NCI-H2107 treated with DMSO at 0.1 percent for 48 hours (cell line): ENCODE results near the gene ATP13A3.

ENCODE experiments used
- DNase-seq: peaks from one replicate; lab custom pipeline; 2025; ENCODE audit not compliant: unreplicated experiment; lab: John Stamatoyannopoulos, UW

Gene ATP13A3

GRCh38 chr3:194396539-194396858 lies 90.3 kb downstream of the ATP13A3 start:
- DNase-seq, result no peak

GRCh38 chr3:194395778-194396538 lies 90.8 kb downstream of the ATP13A3 start:
- DNase-seq, result no peak

- DNase-seq, result peak; percentile 97
Observed at GRCh38 chr3:194395212-194395611, 91.6 kb downstream of the ATP13A3 start.

GRCh38 chr3:194392576-194392975 lies 94.2 kb downstream of the ATP13A3 start:
- no peak for DNase-seq

- no peak for DNase-seq
Observed at GRCh38 chr3:194390835-194391234, 96.0 kb downstream of the ATP13A3 start.

- DNase-seq, result no peak
Observed at GRCh38 chr3:194389269-194389668, 97.5 kb downstream of the ATP13A3 start.

GRCh38 chr3:194387926-194388418 lies 98.8 kb downstream of the ATP13A3 start:
- no peak for DNase-seq

GRCh38 chr3:194387276-194387675 lies 99.5 kb downstream of the ATP13A3 start:
- no peak for DNase-seq

GRCh38 chr3:194386648-194387047 lies 100.2 kb downstream of the ATP13A3 start:
- no peak for DNase-seq

GRCh38 chr3:194386066-194386465 lies 100.7 kb downstream of the ATP13A3 start:
- no peak for DNase-seq

GRCh38 chr3:194384569-194385001 lies 102.2 kb downstream of the ATP13A3 start:
- no peak for DNase-seq

GRCh38 chr3:194384156-194384555 lies 102.6 kb downstream of the ATP13A3 start:
- no peak for DNase-seq

GRCh38 chr3:194383276-194383940 lies 103.4 kb downstream of the ATP13A3 start:
- DNase-seq, result no peak

- DNase-seq, result no peak
Observed at GRCh38 chr3:194382892-194383223, 103.9 kb downstream of the ATP13A3 start.

GRCh38 chr3:194382196-194382891 lies 104.5 kb downstream of the ATP13A3 start:
- no peak for DNase-seq

GRCh38 chr3:194381460-194381875 lies 105.3 kb downstream of the ATP13A3 start:
- DNase-seq, result no peak

GRCh38 chr3:194380326-194380725 lies 106.5 kb downstream of the ATP13A3 start:
- no peak for DNase-seq

GRCh38 chr3:194379651-194380050 lies 107.2 kb downstream of the ATP13A3 start:
- DNase-seq, result peak; percentile 61

- DNase-seq, result peak; percentile 61
Observed at GRCh38 chr3:194379231-194379630, 107.6 kb downstream of the ATP13A3 start.

GRCh38 chr3:194377708-194378107 lies 109.1 kb downstream of the ATP13A3 start:
- no peak for DNase-seq

- DNase-seq, result no peak
Observed at GRCh38 chr3:194376241-194376560, 110.6 kb downstream of the ATP13A3 start.
